Tibial nerve (tissue), 4 donors: Measurements from ENCODE around the gene TBC1D13.

Experiments used
- CTCF ChIP-seq, 5 experiments: fragments of 200-600 bp in 3 of 5; fragments of 450-650 bp in 2 of 5; sonication (generic) in 3 of 5; IDR thresholded peaks; one replicate each; pipeline ENCODE4 v1.5.1; 2016 to 2019; ENCODE audit warnings: antibody characterized with exemption in 5 of 5, mild to moderate bottlenecking in 3 of 5, moderate library complexity in 2 of 5
- EP300 ChIP-seq, 2 donors: sonication (generic); formaldehyde crosslinking; IDR thresholded peaks; one replicate each; pipeline ENCODE4 v1.6.1; 2017; ENCODE audit warnings: antibody characterized with exemption in 2 of 2, mild to moderate bottlenecking in 1 of 2
- POLR2A ChIP-seq, 2 donors: fragments of 450-650 bp; IDR thresholded peaks; one replicate each; pipeline ENCODE4 v1.6.1; 2017; ENCODE audit warnings: antibody characterized with exemption in 2 of 2, mild to moderate bottlenecking in 2 of 2, moderate library complexity in 2 of 2

- TF ChIP-seq POLR2A (IDR thresholded peaks at IDR 0.05) (no peak), CTCF (IDR thresholded peaks at IDR 0.05) (no peak), EP300 (IDR thresholded peaks at IDR 0.05) (no peak)
Measured at GRCh38 chr9:128768606-128769005, 18.4 kb upstream of the TBC1D13 start.
